IMR-90 (cell line): ENCODE data around the gene IQGAP2. TPM values are rescaled to one million over a fixed set of nuclear protein-coding genes. Genes with fewer than 3 reads are reported as not detected.

Experiments
- ATAC-seq: fragments of 200-7000 bp; cut with Tn5 transposase; 2 replicates; pipeline ENCODE4 v1.9.1; 2020; ENCODE audit warnings: low read depth, mild to moderate bottlenecking, moderate library complexity
- BruUV-seq: library from RNA; stranded (reverse); fragments of 400-500 nt; replicated peaks from 2 replicates; lab custom pipeline; 2021; lab: Mats Ljungman, UMichigan
- CTCF ChIA-PET: fragments of 300-600 bp; formaldehyde crosslinking; extraction: SDS; loops from one replicate; lab custom pipeline; 2021; ENCODE audit warnings: antibody characterized with exemption; lab: Yijun Ruan, JAX
- POLR2A ChIA-PET: fragments of 300-600 bp; sonication (Branson Sonifier 250); formaldehyde crosslinking; loops from one replicate; lab custom pipeline; 2022; ENCODE audit warnings: antibody characterized with exemption; ENCODE audit not compliant: unreplicated experiment; lab: Charles Lee
- DNase-seq: peaks from one replicate; pipeline ENCODE4 v3.0.0; 2013
- H2AFZ ChIP-seq: replicated peaks from 2 replicates; pipeline ENCODE3; 2013; ENCODE audit warnings: low read length, mild to moderate bottlenecking; ENCODE audit not compliant: poor library complexity
- H2AK5ac ChIP-seq: 2 replicates; pipeline ENCODE4 v1.6.1; 2013; ENCODE audit warnings: low read depth, low read length, inconsistent platforms
- H2AK9ac ChIP-seq: replicated peaks from 2 replicates; pipeline ENCODE3; 2013; ENCODE audit warnings: mild to moderate bottlenecking, low read depth, low read length, moderate library complexity; ENCODE audit not compliant: poor library complexity
- H2BK120ac ChIP-seq: 2 replicates; pipeline ENCODE4 v1.6.1; 2013; ENCODE audit warnings: low read depth, low read length, inconsistent platforms
- H2BK15ac ChIP-seq: 3 replicates; pipeline ENCODE4 v1.6.1; 2013; ENCODE audit warnings: low read depth, low read length, inconsistent platforms
- H2BK20ac ChIP-seq: 2 replicates; pipeline ENCODE4 v1.6.1; 2013; ENCODE audit warnings: low read depth, mild to moderate bottlenecking, inconsistent platforms, low read length, moderate library complexity
- H2BK5ac ChIP-seq: 2 replicates; pipeline ENCODE4 v1.6.1; 2013; ENCODE audit warnings: mild to moderate bottlenecking, low read depth, low read length, inconsistent platforms; ENCODE audit not compliant: poor library complexity, severe bottlenecking
- H3K14ac ChIP-seq: replicated peaks from 2 replicates; pipeline ENCODE4 v1.6.1; 2013; ENCODE audit warnings: low read depth, low read length, inconsistent platforms
- H3K18ac ChIP-seq: 2 replicates; pipeline ENCODE4 v1.6.1; 2013; ENCODE audit warnings: low read depth, low read length, control low read depth
- H3K23ac ChIP-seq: 2 replicates; pipeline ENCODE4 v1.6.1; 2013; ENCODE audit warnings: low read depth, low read length, inconsistent platforms
- H3K27ac ChIP-seq: 2 replicates; pipeline ENCODE4 v1.5.1; 2013; ENCODE audit warnings: mild to moderate bottlenecking, control low read depth, low read length; ENCODE audit not compliant: insufficient read depth
- H3K27me3 ChIP-seq: 2 replicates; pipeline ENCODE4 v1.6.1; 2013; ENCODE audit warnings: low read length; ENCODE audit not compliant: control insufficient read depth, insufficient read depth
- H3K36me3 ChIP-seq: 2 replicates; pipeline ENCODE4 v1.6.1; 2013; ENCODE audit warnings: low read length, mixed read lengths; ENCODE audit not compliant: control insufficient read depth, insufficient read depth
- H3K4ac ChIP-seq: 2 replicates; pipeline ENCODE4 v1.6.1; 2013; ENCODE audit warnings: low read depth, low read length, inconsistent platforms
- H3K4me1 ChIP-seq: 2 replicates; pipeline ENCODE4 v1.6.1; 2013; ENCODE audit warnings: low read length, mixed read lengths; ENCODE audit not compliant: control insufficient read depth, insufficient read depth
- H3K4me2 ChIP-seq: 2 replicates; pipeline ENCODE4 v1.6.1; 2013; ENCODE audit warnings: low read depth, mild to moderate bottlenecking, control low read depth, low read length, moderate library complexity
- H3K4me3 ChIP-seq: 2 replicates; pipeline ENCODE4 v1.5.1; 2013; ENCODE audit warnings: low read depth, mild to moderate bottlenecking, control low read depth, low read length, moderate library complexity; ENCODE audit not compliant: insufficient read depth
- H3K56ac ChIP-seq: 2 replicates; pipeline ENCODE4 v1.6.1; 2013; ENCODE audit warnings: low read length, inconsistent platforms; ENCODE audit not compliant: insufficient read depth; ENCODE audit errors: extremely low read depth
- H3K79me1 ChIP-seq, 2 experiments: 2 replicates each; pipeline ENCODE4 v1.6.1; 2013; ENCODE audit warnings: low read length in 2 of 2, inconsistent platforms in 1 of 2, low read depth in 1 of 2
- H3K9ac ChIP-seq: 2 replicates; pipeline ENCODE4 v1.6.1; 2013; ENCODE audit warnings: low read depth, low read length, control low read depth
- H3K9me1 ChIP-seq: 2 replicates; pipeline ENCODE4 v1.6.1; 2013; ENCODE audit warnings: low read length, inconsistent platforms; ENCODE audit not compliant: insufficient read depth
- H3K9me3 ChIP-seq: 2 replicates; pipeline ENCODE4 v1.6.1; 2013; ENCODE audit warnings: low read length; ENCODE audit not compliant: control insufficient read depth, insufficient read depth
- H4K20me1 ChIP-seq: 2 replicates; pipeline ENCODE4 v1.6.1; 2013; ENCODE audit warnings: low read length, inconsistent platforms; ENCODE audit not compliant: insufficient read depth
- H4K5ac ChIP-seq: 2 replicates; pipeline ENCODE4 v1.6.1; 2013; ENCODE audit warnings: mild to moderate bottlenecking, low read depth, low read length, control low read depth
- H4K8ac ChIP-seq, 2 experiments: 2 replicates each; pipeline ENCODE4 v1.6.1; 2013; ENCODE audit warnings: low read depth in 2 of 2, low read length in 2 of 2, control low read depth in 1 of 2, inconsistent platforms in 1 of 2
- H4K91ac ChIP-seq: 2 replicates; pipeline ENCODE4 v1.6.1; 2013; ENCODE audit warnings: low read depth, low read length, inconsistent platforms; ENCODE audit not compliant: insufficient read depth
- BHLHE40 ChIP-seq: fragments of 150-350 bp; IDR thresholded peaks from 2 replicates; pipeline ENCODE4 v1.6.1; 2016; ENCODE audit warnings: mild to moderate bottlenecking, low read depth, low read length
- MXI1 ChIP-seq: IDR thresholded peaks from 2 replicates; pipeline ENCODE4 v1.6.1; 2012; ENCODE audit warnings: low read depth, mild to moderate bottlenecking, low read length, moderate library complexity, borderline replicate concordance
- NFE2L2 ChIP-seq: fragments of 150-350 bp; IDR thresholded peaks from 2 replicates; pipeline ENCODE4 v1.6.1; 2016; ENCODE audit warnings: low read depth, mild to moderate bottlenecking, low read length
- POLR2A ChIP-seq: IDR thresholded peaks from 2 replicates; pipeline ENCODE4 v1.6.1; 2012; ENCODE audit warnings: mild to moderate bottlenecking, low read depth, low read length
- RCOR1 ChIP-seq: IDR thresholded peaks from 2 replicates; pipeline ENCODE4 v1.6.1; 2012; ENCODE audit warnings: mild to moderate bottlenecking, low read length, improper control_type of control experiment; ENCODE audit not compliant: insufficient replicate concordance
- WGBS, 2 experiments: methylation state at CpG; one replicate each; pipeline versions ENCODE4 v1.1.5 to v1.1.7; 2013; ENCODE audit warnings: missing lambda C conversion rate in 2 of 2; ENCODE audit not compliant: insufficient read length in 1 of 2; ENCODE audit errors: extremely low coverage in 2 of 2; 5-methylcytosine and 5-hydroxymethylcytosine counted together
- dilution Hi-C: fragments of 300-500 bp; cut with HindIII; formaldehyde crosslinking; loops from one replicate; pipeline ENCODE4 v1.14.3; 2018; ENCODE audit warnings: low sequenced_read_pairs; ENCODE audit not compliant: unreplicated experiment
- in situ Hi-C: fragments of 300-500 bp; cut with MboI; formaldehyde crosslinking; loops from 3 replicates; pipeline ENCODE4 v1.14.3; 2019; ENCODE audit warnings: low sequenced_read_pairs, inconsistent platforms, mixed read lengths
- intact Hi-C: fragments of 100-400 bp; cut with micrococcal nuclease; formaldehyde crosslinking; loops from 2 replicates; pipeline ENCODE4 v1.10.0; 2022
- polyA plus RNA-seq, 3 experiments: library from polyadenylated mRNA; depleted of rRNA; stranded (reverse); fragments of >200 nt; gene quantifications; 2 replicates each; pipeline ENCODE4 v1.2.3, GENCODE V29; 2012; ENCODE audit warnings: low replicate concordance in 1 of 3
- total RNA-seq: library from RNA; depleted of rRNA; stranded (reverse); fragments of >200 nt; gene quantifications from 2 replicates; pipeline ENCODE4 v1.2.3, GENCODE V29; 2012

Gene IQGAP2
- total and polyA plus RNA-seq, 2 of the 4 experiments (the other 2 are of a cell fraction), result 0.21 to 0.36 TPM

GRCh38 chr5:76565009-76565408 lies 161.9 kb downstream of the IQGAP2 start:
- Histone ChIP-seq H3K4me1 (no peaks in the 10 kb centered on the region), H3K4me2 (no peak overlapping the region), H2BK15ac (no peak overlapping the region), H3K79me1 (no peaks in the 10 kb centered on the region), H4K5ac (no peak overlapping the region), H2AFZ (no peak overlapping the region), H3K9ac (no peak overlapping the region), H3K18ac (no peak overlapping the region), H4K91ac (no peak overlapping the region), H3K27me3 (peaks cover 17% of the 10 kb centered on the region), H2AK5ac (no peak overlapping the region), H2BK20ac (no peak overlapping the region), H4K8ac (no peak overlapping the region), H3K56ac (no peak overlapping the region), H3K4ac (no peak overlapping the region), H2AK9ac (no peak overlapping the region), H2BK120ac (no peak overlapping the region), H4K20me1 (no peaks in the 10 kb centered on the region), H3K14ac (no peak overlapping the region), H2BK5ac (no peak overlapping the region), H3K27ac (no peak overlapping the region), H3K4me3 (no peak overlapping the region), H3K9me1 (no peaks in the 10 kb centered on the region), H3K36me3 (no peaks in the 10 kb centered on the region), H3K9me3 (no peaks in the 10 kb centered on the region), H3K23ac (no peak overlapping the region)
- ATAC-seq (no peak), DNase-seq (no peak)
- TF ChIP-seq RCOR1, result no peak
- TF ChIP-seq BHLHE40, result no peak
- TF ChIP-seq POLR2A, result no peak
- TF ChIP-seq NFE2L2, result no peak
- no peak for TF ChIP-seq MXI1
- in situ Hi-C loops (no loop called here), intact Hi-C loops (no loop called here), dilution Hi-C loops (no loop called here)
- ChIA-PET CTCF (no interaction called here), POLR2A (no interaction called here)
- no TSS peak for BruUV-seq
- WGBS, 2 experiments, result 64% methylated on average over 3 of the region's 7 CpGs; no CpG with 5 or more reads in 1 of the 2 experiments
